SK-N-SH treated with all-trans-retinoic acid at 6 μM for 48 hours (cell line): Measurements from ENCODE around the gene MBNL2.
A peak's percentile ranks its signal among the peaks of the same experiment; 100 is the strongest.

Source experiments
- ATAC-seq: fragments of 200-7000 bp; cut with Tn5 transposase; 3 replicates; pipeline ENCODE4 v1.9.1; 2020; ENCODE audit warnings: mild to moderate bottlenecking, moderate library complexity
- ARNTL ChIP-seq: fragments of 450-650 bp; formaldehyde crosslinking; IDR thresholded peaks from 2 replicates; pipeline ENCODE4 v1.5.0; 2020; ENCODE audit warnings: low read depth, mild to moderate bottlenecking, moderate library complexity, borderline replicate concordance
- BACH2 ChIP-seq: fragments of 250-450 bp; sonication (Bioruptor Pico); IDR thresholded peaks from 2 replicates; pipeline ENCODE4 v1.9.0; 2021; ENCODE audit warnings: mild to moderate bottlenecking, borderline replicate concordance
- CREB5 ChIP-seq: fragments of 250-450 bp; sonication (Bioruptor Pico); IDR thresholded peaks from 2 replicates; pipeline ENCODE4 v1.5.1; 2020; ENCODE audit warnings: low read depth, mild to moderate bottlenecking, moderate library complexity
- CSDC2 ChIP-seq: fragments of 250-450 bp; sonication (Bioruptor Pico); IDR thresholded peaks from 2 replicates; pipeline ENCODE4 v1.5.0; 2020; ENCODE audit warnings: mild to moderate bottlenecking, moderate library complexity
- CSRNP3 ChIP-seq: fragments of 250-450 bp; sonication (Bioruptor Pico); IDR thresholded peaks from 2 replicates; pipeline ENCODE4 v1.5.1; 2021; ENCODE audit warnings: mild to moderate bottlenecking, moderate library complexity
- ESRRG ChIP-seq: fragments of 250-450 bp; sonication (Bioruptor Pico); IDR thresholded peaks from 2 replicates; pipeline ENCODE4 v1.6.1; 2021; ENCODE audit warnings: mild to moderate bottlenecking
- GLIS3 ChIP-seq: fragments of 250-450 bp; sonication (Bioruptor Pico); IDR thresholded peaks from 2 replicates; pipeline ENCODE4 v1.5.0; 2020; ENCODE audit warnings: mild to moderate bottlenecking, moderate library complexity
- ISL1 ChIP-seq: fragments of 250-450 bp; sonication (Bioruptor Pico); IDR thresholded peaks from 2 replicates; pipeline ENCODE4 v2.1.2; 2022; ENCODE audit warnings: mild to moderate bottlenecking, moderate library complexity
- OSR1 ChIP-seq: fragments of 250-450 bp; sonication (Bioruptor Pico); IDR thresholded peaks from 2 replicates; pipeline ENCODE4 v1.8.0; 2022; ENCODE audit warnings: moderate library complexity, mild to moderate bottlenecking, inconsistent platforms
- PATZ1 ChIP-seq: fragments of 250-450 bp; sonication (Bioruptor Pico); IDR thresholded peaks from 2 replicates; pipeline ENCODE4 v1.8.0; 2020; ENCODE audit warnings: mild to moderate bottlenecking, moderate library complexity, borderline replicate concordance
- POU6F1 ChIP-seq: fragments of 250-450 bp; sonication (Bioruptor Pico); IDR thresholded peaks from 2 replicates; pipeline ENCODE4 v1.8.0; 2021; ENCODE audit warnings: low read depth, mild to moderate bottlenecking, moderate library complexity, borderline replicate concordance
- RARB ChIP-seq: fragments of 250-450 bp; sonication (Bioruptor Pico); IDR thresholded peaks from 2 replicates; pipeline ENCODE4 v1.8.0; 2021; ENCODE audit warnings: mild to moderate bottlenecking, moderate library complexity
- SNAI2 ChIP-seq: fragments of 250-450 bp; sonication (Bioruptor Pico); IDR thresholded peaks from 2 replicates; pipeline ENCODE4 v1.5.0; 2020; ENCODE audit warnings: mild to moderate bottlenecking, moderate library complexity
- TOX ChIP-seq: fragments of 250-450 bp; sonication (Bioruptor Pico); IDR thresholded peaks from 2 replicates; pipeline ENCODE4 v1.8.0; 2021; ENCODE audit warnings: mild to moderate bottlenecking, moderate library complexity, borderline replicate concordance
- TSHZ2 ChIP-seq: fragments of 250-450 bp; sonication (Bioruptor Pico); IDR thresholded peaks from 2 replicates; pipeline ENCODE4 v1.5.0; 2020; ENCODE audit warnings: mild to moderate bottlenecking, moderate library complexity
- ZC3H10 ChIP-seq: fragments of 250-450 bp; sonication (Bioruptor Pico); IDR thresholded peaks from 2 replicates; pipeline ENCODE4 v1.5.1; 2021; ENCODE audit warnings: mild to moderate bottlenecking, moderate library complexity
- ZFP3 ChIP-seq: fragments of 250-450 bp; sonication (Bioruptor Pico); IDR thresholded peaks from 2 replicates; pipeline ENCODE4 v1.5.0; 2020; ENCODE audit warnings: mild to moderate bottlenecking, moderate library complexity
- ZFP30 ChIP-seq: fragments of 450-650 bp; formaldehyde crosslinking; IDR thresholded peaks from 2 replicates; pipeline ENCODE4 v1.5.0; 2022; ENCODE audit warnings: mild to moderate bottlenecking, moderate library complexity
- ZNF565 ChIP-seq: fragments of 450-650 bp; formaldehyde crosslinking; conservative IDR thresholded peaks from 2 replicates; pipeline ENCODE4 v1.5.0; 2020; ENCODE audit warnings: low read depth, mild to moderate bottlenecking, moderate library complexity
- ZNF70 ChIP-seq: fragments of 450-650 bp; formaldehyde crosslinking; IDR thresholded peaks from 2 replicates; pipeline ENCODE4 v1.5.0; 2020; ENCODE audit warnings: mild to moderate bottlenecking, moderate library complexity
- ZNF8 ChIP-seq: fragments of 450-650 bp; formaldehyde crosslinking; IDR thresholded peaks from 2 replicates; pipeline ENCODE4 v1.5.0; 2020; ENCODE audit warnings: mild to moderate bottlenecking, moderate library complexity

MBNL2 gene

GRCh38 chr13:97226788-97227627 is 4.9 kb downstream of the MBNL2 start:
- ATAC-seq = peak; percentile 14; the same call in 2 of the 3 replicates
- TF ChIP-seq GLIS3 (no peak), RARB (no peak), ZNF8 (CRISPR knock-in tag) (no peak), ISL1 (CRISPR knock-in tag) (no peak), ZFP3 (CRISPR knock-in tag) (no peak), POU6F1 (CRISPR knock-in tag) (no peak), ESRRG (CRISPR knock-in tag) (no peak), CSDC2 (CRISPR knock-in tag) (no peak), OSR1 (CRISPR knock-in tag) (no peak), ZNF70 (CRISPR knock-in tag) (no peak), ZNF565 (CRISPR knock-in tag) (no peak), ZC3H10 (no peak), PATZ1 (no peak), TOX (CRISPR knock-in tag) (no peak), TSHZ2 (CRISPR knock-in tag) (no peak), CSRNP3 (CRISPR knock-in tag) (no peak), CREB5 (CRISPR knock-in tag) (no peak)

GRCh38 chr13:97228850-97229521 is 6.9 kb downstream of the MBNL2 start:
- no peak for TF ChIP-seq ZNF70 (CRISPR knock-in tag)
- TF ChIP-seq CSDC2 (CRISPR knock-in tag) = no peak
- TF ChIP-seq BACH2 (CRISPR knock-in tag) = no peak
- TF ChIP-seq ZC3H10 = no peak
- TF ChIP-seq RARB = no peak
- no peak for TF ChIP-seq ZFP30
- no peak for TF ChIP-seq SNAI2 (CRISPR knock-in tag)
- TF ChIP-seq ZFP3 (CRISPR knock-in tag) = no peak
- TF ChIP-seq GLIS3 = no peak
- TF ChIP-seq POU6F1 (CRISPR knock-in tag) = no peak
- TF ChIP-seq ARNTL (CRISPR knock-in tag) = no peak
- TF ChIP-seq TOX (CRISPR knock-in tag) = no peak
- no peak for TF ChIP-seq ISL1 (CRISPR knock-in tag)
- no peak for ATAC-seq
